Pons (tissue), 1 donor: ENCODE results near the gene MACROD2.
"Not testable (repeated sequence)": the region's sequence is repeated elsewhere in the genome, so short reads cannot be mapped to it uniquely, and the experiment has no call there.

ENCODE experiments used
- DNase-seq: peaks from one replicate; pipeline ENCODE4 v3.0.0-alpha.2; 2016; ENCODE audit warnings: low spot score

MACROD2 gene

DNA sequence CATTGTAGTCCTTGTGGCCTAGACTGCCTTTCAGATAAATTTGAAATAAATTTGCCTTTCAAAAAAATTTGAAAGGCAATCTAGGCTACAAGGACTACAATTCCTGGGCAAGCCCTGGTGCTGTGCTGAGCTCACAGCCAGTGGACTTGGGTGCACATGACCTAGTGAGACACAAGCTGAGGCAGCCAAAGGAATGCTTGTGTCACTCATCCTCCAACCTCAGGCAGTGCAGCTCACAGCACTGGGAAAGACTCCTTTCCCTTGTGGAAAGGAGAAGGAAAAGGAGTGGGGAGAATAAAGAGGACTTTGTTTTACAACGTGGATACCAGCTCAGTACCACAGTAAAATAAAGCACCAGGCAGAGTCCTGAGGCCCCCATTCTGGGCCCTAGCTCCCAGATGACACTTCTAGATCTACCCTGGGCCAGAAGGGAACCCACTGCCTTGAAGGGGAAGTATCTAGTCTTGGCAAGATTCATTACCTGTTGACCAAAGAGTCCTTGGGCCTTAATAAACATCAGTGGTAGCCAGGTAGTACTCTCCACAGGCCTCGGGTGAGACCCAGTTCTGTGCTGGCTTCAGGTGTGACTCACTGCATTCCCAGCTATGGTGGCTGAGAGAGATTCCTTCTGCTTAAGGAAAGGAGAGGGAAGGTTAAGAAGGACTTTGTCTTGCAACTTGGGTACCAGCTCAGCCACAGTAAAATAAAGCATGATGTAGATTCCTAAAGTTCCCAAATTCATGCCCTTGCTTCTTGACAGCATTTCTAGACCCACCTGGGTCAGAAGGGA, 1001.8 kb downstream of the MACROD2 start:
- DNase-seq, result no peak

DNA sequence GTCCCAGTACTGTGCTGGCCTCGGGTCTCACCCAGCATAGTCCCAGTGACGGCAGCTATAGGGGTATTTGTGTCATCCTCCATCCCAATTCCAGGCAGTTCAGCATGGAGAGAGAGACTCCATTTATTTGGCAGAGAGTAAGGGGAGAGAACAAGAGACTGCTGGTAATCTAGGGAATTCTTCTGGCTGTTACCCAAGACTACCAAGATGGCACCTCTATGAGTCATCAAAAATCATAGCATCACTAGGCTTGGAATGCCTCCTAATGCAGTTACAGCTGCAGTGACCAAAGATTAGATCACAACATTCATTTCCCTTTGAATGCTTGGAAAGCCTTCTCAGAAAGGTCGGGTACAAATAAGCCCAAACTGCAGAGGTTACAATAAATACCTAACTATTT, 1002.5 kb downstream of the MACROD2 start:
- DNase-seq, result no peak

DNA sequence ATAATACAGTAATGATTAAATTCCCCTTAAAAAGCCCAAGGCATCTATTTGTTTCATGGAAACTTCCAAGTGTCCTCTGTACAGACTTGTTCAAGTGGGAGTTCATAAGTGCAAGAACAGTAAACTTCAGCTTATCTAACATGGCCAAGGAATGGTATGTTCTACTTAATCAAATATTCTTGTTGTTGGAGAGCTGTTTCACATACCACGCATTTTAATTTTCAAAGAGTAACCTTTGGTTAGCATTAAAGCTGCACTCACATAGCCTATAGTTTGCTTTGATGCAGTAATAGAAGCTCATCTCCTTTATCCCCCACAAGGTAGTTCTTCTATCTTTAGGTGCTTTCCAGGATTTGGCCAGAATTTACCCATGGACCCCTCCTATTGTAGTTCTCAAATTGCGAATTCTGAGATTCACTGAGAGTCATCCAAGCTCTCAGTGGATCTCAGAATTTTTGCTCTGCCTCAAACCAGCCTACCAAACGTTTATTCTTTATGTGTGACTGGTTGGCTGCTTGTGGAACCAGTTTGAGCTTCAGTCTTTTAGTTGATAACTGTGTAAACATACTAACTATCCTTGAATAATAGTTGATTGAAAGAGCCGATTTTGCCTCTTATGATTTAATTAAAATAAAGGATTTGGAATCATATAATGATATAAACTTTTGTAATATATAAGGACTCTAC, 1010.1 kb downstream of the MACROD2 start:
- no peak for DNase-seq

GRCh38 chr20:15011631-15012030, 1016.3 kb downstream of the MACROD2 start:
- DNase-seq, result no peak

- DNase-seq, result peak; percentile 6
These were observed 1017.2 kb downstream of the MACROD2 start for GRCh38 chr20:15012566-15012965.

GRCh38 chr20:15016875-15017274, 1021.6 kb downstream of the MACROD2 start:
- not testable (repeated sequence) for DNase-seq

DNA sequence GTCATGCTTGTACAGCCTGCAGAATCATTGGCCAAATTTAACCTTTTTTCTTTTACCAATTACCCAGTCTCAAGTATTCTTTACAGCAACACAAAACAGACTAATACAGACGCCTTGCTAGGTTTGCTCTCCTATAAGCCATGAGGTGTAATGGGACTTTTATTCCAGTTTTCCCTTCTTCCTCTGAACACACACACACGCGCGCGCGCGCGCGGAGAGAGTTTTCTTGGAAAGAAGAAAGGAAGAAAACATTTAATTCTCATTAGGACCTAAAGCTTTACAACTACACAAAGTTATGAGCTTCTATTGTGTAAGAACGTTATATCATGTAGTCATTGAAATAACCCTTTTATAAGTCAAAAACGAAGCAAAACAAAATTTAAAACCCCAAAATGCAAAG, 1023.6 kb downstream of the MACROD2 start:
- DNase-seq, result no peak

DNA sequence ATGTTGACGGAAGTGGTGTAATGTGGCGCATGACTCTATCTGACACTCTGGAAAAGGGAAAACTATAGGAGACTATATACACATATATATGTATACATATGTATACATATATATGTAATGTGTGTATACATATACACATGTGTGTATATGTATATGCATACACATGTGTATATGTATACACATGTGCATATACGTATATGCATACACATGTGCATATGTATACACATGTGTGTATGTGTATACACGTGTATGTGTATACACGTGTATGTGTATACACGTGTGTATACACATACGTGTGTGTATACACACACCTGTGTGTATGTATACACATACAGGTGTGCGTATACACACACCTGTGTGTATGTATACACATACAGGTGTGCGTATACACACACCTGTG, 1025.5 kb downstream of the MACROD2 start:
- DNase-seq, result no peak

DNA sequence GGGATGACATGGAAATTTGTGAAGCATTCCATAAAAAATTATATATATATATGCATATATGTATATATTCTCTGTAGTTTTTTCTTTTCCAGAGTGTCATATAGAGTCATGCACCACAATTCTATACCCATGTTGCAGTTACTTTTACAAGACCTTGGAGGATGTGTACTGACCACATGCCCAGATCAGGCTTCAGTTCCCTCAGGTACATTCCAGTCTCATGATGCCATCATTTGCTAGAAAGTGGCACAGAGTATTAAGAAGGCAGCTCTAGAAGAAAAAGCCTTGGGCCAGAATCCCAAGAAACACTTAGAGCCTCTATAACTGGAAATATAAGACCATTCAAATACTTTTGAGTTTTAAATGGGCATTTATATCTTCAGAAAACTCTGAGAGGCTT, 1027.6 kb downstream of the MACROD2 start:
- no peak for DNase-seq

DNA sequence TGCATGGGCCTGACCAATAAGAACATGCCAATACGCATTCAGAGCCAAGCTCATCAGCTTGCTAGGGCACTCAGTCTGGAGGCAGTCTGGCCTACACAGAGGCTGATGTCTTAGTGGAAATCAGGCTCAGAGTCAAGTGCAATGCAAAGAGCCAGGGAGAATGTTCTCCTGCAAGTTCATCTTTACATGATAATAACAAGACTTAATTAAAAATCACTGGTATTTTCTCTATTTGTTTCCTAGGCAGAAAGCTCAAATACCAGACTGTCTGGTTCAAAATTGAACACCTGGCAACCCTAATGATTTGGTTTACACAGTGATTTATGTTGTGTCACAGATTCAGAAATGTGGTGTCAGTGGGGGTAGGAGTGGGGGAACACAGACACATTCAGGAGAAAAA, 1031.4 kb downstream of the MACROD2 start:
- no peak for DNase-seq

DNA sequence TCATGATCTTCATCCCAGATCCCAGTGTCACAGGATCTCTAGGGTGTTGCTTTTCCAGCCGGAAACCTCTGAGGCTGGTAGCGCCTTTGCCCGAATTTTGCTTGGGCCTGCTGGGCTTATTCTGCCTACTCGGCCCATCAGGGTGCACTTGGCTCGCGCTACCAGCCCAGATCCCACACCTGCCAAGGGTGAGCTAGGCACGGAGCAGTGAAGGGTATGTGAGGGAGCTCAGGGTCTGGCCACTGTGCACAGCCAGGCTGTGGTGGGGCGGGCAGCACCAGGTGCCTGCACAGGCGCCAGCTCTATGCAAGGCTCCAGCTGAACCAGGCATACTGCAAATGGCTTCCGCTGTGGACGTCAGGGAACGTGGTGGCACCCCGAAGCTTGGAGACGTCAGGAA, 1035.5 kb downstream of the MACROD2 start:
- DNase-seq, result no peak

DNA sequence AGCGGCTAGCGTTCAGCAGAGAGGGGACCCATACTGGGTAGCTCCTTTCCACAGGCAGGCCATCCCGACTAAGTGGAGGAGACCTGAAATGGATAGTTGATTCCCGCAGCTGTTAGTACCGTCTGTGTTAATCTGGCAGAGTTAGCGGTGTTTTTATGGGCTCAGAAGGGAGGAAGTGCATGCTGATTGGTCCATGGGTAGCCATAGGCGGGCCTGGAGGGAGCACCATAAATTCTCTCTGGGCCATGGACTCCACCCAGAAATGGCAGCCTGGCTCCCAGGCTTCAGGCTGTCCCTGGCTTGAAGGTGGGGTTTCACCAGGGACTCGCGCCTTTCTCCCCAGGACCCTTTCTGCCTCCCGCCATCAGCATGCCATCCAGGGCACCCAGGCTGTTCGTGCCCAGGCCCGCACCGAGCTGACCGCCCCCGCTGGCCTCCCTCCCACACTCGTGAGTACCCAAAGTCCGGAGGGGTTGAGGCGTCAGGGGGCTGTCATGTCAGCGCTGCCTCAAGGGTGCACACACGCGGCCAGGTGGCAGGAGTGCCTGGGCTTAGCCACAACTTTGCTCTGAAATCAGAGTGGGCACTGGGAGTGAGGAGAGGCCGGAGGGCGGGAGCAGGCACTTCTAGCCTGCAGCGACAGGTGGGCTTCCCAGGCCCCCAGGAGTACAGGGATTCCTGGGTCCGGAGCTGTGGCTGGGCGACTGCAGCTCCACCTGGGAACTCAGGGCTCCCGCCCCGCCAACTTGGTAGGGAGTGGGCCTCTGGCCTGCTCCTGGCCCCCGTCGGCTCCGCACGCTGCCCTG, 1036.4 kb downstream of the MACROD2 start:
- DNase-seq, result no peak

DNA sequence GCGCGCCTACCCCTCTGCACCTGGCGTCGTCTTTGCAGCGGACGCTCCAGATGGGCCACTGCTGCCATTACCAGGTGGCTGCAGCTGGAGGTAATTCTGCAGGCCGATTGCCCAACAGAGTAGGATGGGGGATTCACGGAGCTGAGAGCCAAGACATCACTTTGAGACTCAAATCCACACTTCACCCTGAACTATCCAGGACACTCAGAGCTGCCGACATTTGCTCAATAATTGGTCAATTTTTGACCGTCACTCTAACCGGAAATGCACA, 1037.0 kb downstream of the MACROD2 start:
- no peak for DNase-seq

DNA sequence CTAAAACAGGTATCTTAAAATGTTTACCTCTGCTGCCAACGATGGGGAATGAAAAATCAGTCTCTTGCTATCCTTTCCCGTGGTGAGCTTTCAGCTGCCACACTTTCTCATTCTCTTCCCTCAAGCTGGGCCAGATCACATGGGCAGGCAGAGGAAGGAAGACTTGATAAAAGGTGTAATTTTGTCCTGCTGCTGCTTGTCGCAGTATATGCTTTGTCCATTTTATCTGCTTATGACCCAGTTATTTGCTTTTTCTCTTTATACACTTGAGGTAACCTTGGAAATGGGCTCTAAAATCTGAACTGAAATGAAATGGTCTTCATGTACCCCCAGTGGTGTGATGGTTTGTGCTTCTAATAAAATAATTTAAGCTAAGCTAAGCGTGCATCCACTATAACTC, 1038.0 kb downstream of the MACROD2 start:
- no peak for DNase-seq

DNA sequence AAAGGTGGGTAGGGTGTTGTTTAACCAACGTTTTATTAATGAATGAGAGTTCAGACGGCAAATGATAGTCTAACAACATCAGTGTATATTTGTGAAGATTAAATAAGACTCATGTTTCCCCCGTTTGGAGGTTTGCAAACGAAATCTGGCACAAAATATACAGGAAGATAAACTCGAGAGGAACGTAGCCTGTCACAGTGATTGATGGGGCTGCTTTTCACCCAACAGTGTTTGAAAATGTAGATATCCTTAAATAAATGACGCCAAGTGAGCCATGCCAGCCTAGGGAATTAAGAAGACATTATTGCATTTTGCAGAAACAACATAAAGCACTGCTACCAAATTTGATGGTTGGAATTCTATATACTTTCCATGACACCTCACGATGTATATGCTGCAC, 1038.6 kb downstream of the MACROD2 start:
- no peak for DNase-seq

GRCh38 chr20:15036948-15037347, 1041.6 kb downstream of the MACROD2 start:
- no peak for DNase-seq

GRCh38 chr20:15039088-15039752, 1043.9 kb downstream of the MACROD2 start:
- DNase-seq, result no peak

- no peak for DNase-seq
These were observed 1047.4 kb downstream of the MACROD2 start for GRCh38 chr20:15042723-15043122.

DNA sequence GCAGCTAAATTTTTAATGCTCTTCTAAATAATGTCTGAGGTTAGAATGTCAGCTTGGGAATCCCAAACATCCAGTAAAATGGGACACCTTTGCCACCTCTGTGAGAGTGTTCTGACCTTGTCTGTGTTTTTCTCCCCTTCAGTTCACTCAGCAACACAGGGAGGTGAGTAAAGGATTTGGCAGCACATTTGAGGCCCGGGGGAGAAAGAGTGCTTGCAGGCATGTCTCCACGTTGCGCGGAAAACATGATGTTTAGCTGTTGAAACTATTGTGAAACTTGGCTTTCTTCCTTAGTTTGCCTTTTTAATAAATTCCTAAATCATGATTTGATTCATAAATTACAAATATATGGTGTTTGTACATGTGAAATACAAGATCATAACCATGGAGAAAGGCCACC, 1049.9 kb downstream of the MACROD2 start:
- DNase-seq, result no peak

- no peak for DNase-seq
These were observed 1051.7 kb downstream of the MACROD2 start for GRCh38 chr20:15047042-15047441.

DNA sequence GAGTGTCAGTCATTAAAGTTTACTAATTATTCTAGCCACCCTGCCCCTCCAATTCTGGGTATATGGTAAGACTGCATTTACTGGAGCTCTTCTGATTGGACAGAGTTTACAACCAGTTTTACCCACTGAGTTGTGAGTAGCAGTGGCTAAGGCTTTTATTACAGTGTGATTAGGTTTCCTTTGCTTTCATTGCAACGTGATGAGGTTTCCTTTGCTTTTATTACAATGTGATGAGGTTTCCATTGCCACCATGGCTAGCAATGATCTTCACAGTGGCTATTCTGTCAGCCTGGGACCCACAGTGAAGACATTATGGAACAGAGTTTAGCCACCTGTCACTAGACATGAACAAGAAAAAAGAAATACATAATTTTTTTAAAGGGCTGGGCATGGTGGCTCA, 1052.3 kb downstream of the MACROD2 start:
- DNase-seq, result no peak

DNA sequence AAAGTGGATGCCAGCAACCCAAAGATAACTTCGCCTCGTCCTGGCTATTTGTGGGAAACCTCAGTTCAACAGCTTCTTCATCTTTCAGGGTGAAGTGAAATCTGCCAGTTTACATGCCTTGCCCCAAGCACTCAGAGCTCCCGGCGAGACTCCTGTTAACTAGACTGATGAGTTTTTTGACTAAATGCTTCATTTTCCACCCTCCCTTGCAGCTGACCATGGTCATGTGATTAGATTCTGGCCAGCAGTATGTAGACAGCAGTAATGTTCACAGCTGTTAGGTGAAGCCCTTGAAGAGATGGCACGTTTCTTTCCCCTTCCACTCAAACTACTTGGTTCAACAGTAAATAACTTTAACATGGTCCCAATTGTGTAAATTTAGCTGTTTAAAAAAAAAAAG, 1060.9 kb downstream of the MACROD2 start:
- no peak for DNase-seq

DNA sequence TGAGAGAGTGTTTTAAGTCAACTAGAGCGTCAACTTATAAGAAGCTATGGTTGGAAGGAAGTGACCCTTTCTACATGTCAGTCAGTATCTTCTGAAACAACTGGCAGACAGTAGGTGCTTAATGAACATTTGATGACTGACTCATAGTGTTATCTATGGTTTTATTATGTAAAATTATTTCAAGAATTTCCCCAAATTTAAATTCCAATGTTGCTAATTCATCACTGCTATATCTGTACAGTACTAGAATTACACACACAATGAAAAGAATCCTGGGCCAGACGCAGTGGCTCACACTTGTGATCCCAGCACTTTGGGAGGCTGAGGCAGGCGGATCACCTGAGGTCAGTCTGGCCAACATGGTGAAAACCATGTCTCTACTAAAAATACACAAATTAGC, 1063.5 kb downstream of the MACROD2 start:
- no peak for DNase-seq
